Neural progenitor cell (in vitro differentiated cells): ENCODE results near the gene TMEM63C. TPM values are rescaled to one million over a fixed set of nuclear protein-coding genes. Genes with fewer than 3 reads are reported as not detected.

ENCODE experiments used
- DNase-seq: peaks from one replicate; pipeline ENCODE4 v3.0.0-alpha.2; 2016; ENCODE audit warnings: low spot score
- H2AFZ ChIP-seq: fragments of 200-600 bp; sonication (generic); replicated peaks from 2 replicates; pipeline ENCODE4 v1.6.1; 2016; ENCODE audit warnings: antibody characterized with exemption
- H3F3A ChIP-seq: fragments of 200-600 bp; sonication (generic); 2 replicates; pipeline ENCODE4 v1.6.1; 2016; ENCODE audit warnings: antibody characterized with exemption, low read depth
- H3K27ac ChIP-seq: fragments of 200-600 bp; sonication (generic); 2 replicates; pipeline ENCODE4 v1.5.1; 2016; ENCODE audit warnings: mild to moderate bottlenecking
- H3K27me3 ChIP-seq: fragments of 200-600 bp; sonication (generic); 2 replicates; pipeline ENCODE4 v1.6.1; 2016; ENCODE audit warnings: mild to moderate bottlenecking, moderate library complexity
- H3K36me3 ChIP-seq: fragments of 200-600 bp; sonication (generic); 2 replicates; pipeline ENCODE4 v1.5.1; 2016
- H3K4me1 ChIP-seq: fragments of 200-600 bp; sonication (generic); 2 replicates; pipeline ENCODE4 v1.6.1; 2016; ENCODE audit warnings: mixed run types
- H3K4me2 ChIP-seq: fragments of 200-600 bp; sonication (generic); 2 replicates; pipeline ENCODE4 v1.6.1; 2016
- H3K4me3 ChIP-seq: fragments of 200-600 bp; sonication (generic); 2 replicates; pipeline ENCODE4 v1.5.1; 2016
- H3K79me2 ChIP-seq: fragments of 200-600 bp; sonication (generic); 2 replicates; pipeline ENCODE4 v1.6.1; 2016; ENCODE audit warnings: low read depth
- H3K9ac ChIP-seq: fragments of 200-600 bp; sonication (generic); 2 replicates; pipeline ENCODE4 v1.6.1; 2016
- H3K9me3 ChIP-seq: fragments of 200-600 bp; sonication (generic); 2 replicates; pipeline ENCODE4 v1.5.1; 2016; ENCODE audit warnings: low read depth
- H4K20me1 ChIP-seq: fragments of 200-600 bp; sonication (generic); 2 replicates; pipeline ENCODE4 v1.6.1; 2016; ENCODE audit warnings: low read depth
- H3K27ac Mint-ChIP-seq: 3 replicates; pipeline ENCODE4 v1.8.0; 2021; ENCODE audit warnings: mixed read lengths
- H3K27me3 Mint-ChIP-seq: 2 replicates; pipeline ENCODE4 v1.8.0; 2022; ENCODE audit warnings: low read depth, mild to moderate bottlenecking, inconsistent platforms, moderate library complexity, mixed read lengths; ENCODE audit not compliant: insufficient read depth
- H3K36me3 Mint-ChIP-seq: 3 replicates; pipeline ENCODE4 v1.8.0; 2021; ENCODE audit warnings: mixed read lengths
- H3K4me1 Mint-ChIP-seq: 3 replicates; pipeline ENCODE4 v1.8.0; 2021; ENCODE audit warnings: mixed read lengths
- H3K4me3 Mint-ChIP-seq: 3 replicates; pipeline ENCODE4 v1.8.0; 2021; ENCODE audit warnings: mild to moderate bottlenecking, moderate library complexity, mixed read lengths
- H3K9me3 Mint-ChIP-seq: 3 replicates; pipeline ENCODE4 v1.8.0; 2020; ENCODE audit warnings: mixed read lengths
- CTCF ChIP-seq: fragments of 200-600 bp; sonication (generic); IDR thresholded peaks from 2 replicates; pipeline ENCODE4 v1.5.1; 2017; ENCODE audit warnings: antibody characterized with exemption, mild to moderate bottlenecking
- EZH2 ChIP-seq: fragments of 200-600 bp; sonication (generic); IDR thresholded peaks from 2 replicates; pipeline ENCODE4 v1.6.1; 2017; ENCODE audit warnings: antibody characterized with exemption, mild to moderate bottlenecking, moderate library complexity
- EZH2phosphoT487 ChIP-seq: fragments of 200-600 bp; sonication (generic); IDR thresholded peaks from 2 replicates; pipeline ENCODE4 v1.6.1; 2017; ENCODE audit warnings: antibody characterized with exemption
- total RNA-seq: library from RNA; depleted of rRNA; stranded (reverse); fragments of >200 nt; gene quantifications from 2 replicates; pipeline ENCODE4 v1.2.3, GENCODE V29; 2015; ENCODE audit warnings: low replicate concordance

TMEM63C gene
- total RNA-seq, 1 donor from 2014 or later = 1.5 TPM

- Mint-ChIP-seq H3K4me3 (no peak overlapping the region), H3K27me3 (peaks cover 8% of the 10 kb centered on the region), H3K36me3 (no peaks in the 10 kb centered on the region), H3K27ac (no peak overlapping the region), H3K9me3 (peaks cover 3% of the 10 kb centered on the region), H3K4me1 (peaks cover 3% of the 10 kb centered on the region)
- TF ChIP-seq CTCF (no peak), EZH2phosphoT487 (no peak), EZH2 (no peak)
- Histone ChIP-seq H3K9ac (no peak overlapping the region), H3K4me2 (no peak overlapping the region), H3K27me3 (no peaks in the 10 kb centered on the region), H3K9me3 (no peaks in the 10 kb centered on the region), H3K4me1 (no peaks in the 10 kb centered on the region), H3K27ac (no peak overlapping the region), H3K36me3 (no peaks in the 10 kb centered on the region), H2AFZ (no peak overlapping the region), H3F3A (no peaks in the 10 kb centered on the region), H4K20me1 (no peaks in the 10 kb centered on the region), H3K4me3 (no peak overlapping the region), H3K79me2 (no peaks in the 10 kb centered on the region)
- no peak for DNase-seq
Observed at GRCh38 chr14:77251870-77252269, 70.3 kb downstream of the TMEM63C start.

GRCh38 chr14:77253333-77254190 is 72.0 kb downstream of the TMEM63C start:
- Histone ChIP-seq H3K79me2 (no peaks in the 10 kb centered on the region), H3F3A (no peaks in the 10 kb centered on the region), H4K20me1 (no peaks in the 10 kb centered on the region), H3K27ac (no peak overlapping the region), H3K4me2 (no peak overlapping the region), H2AFZ (no peak overlapping the region), H3K4me3 (no peak overlapping the region), H3K4me1 (no peaks in the 10 kb centered on the region), H3K9me3 (no peaks in the 10 kb centered on the region), H3K36me3 (no peaks in the 10 kb centered on the region), H3K9ac (no peak overlapping the region), H3K27me3 (no peaks in the 10 kb centered on the region)
- DNase-seq = no peak
- H3K9me3 Mint-ChIP-seq = peaks cover 3% of the 10 kb centered on the region
- peaks cover 8% of the 10 kb centered on the region for H3K27me3 Mint-ChIP-seq
- H3K4me3 Mint-ChIP-seq = no peak overlapping the region
- no peak for TF ChIP-seq CTCF
- TF ChIP-seq EZH2 = no peak
- TF ChIP-seq EZH2phosphoT487 = no peak
- H3K36me3 Mint-ChIP-seq = no peaks in the 10 kb centered on the region
- peaks cover 3% of the 10 kb centered on the region for H3K4me1 Mint-ChIP-seq
- H3K27ac Mint-ChIP-seq = no peak overlapping the region

- Histone ChIP-seq H3K4me2 (no peak overlapping the region), H3K79me2 (no peaks in the 10 kb centered on the region), H3F3A (no peaks in the 10 kb centered on the region), H3K27me3 (no peaks in the 10 kb centered on the region), H2AFZ (no peak overlapping the region), H3K9ac (no peak overlapping the region), H3K36me3 (no peaks in the 10 kb centered on the region), H3K4me1 (no peaks in the 10 kb centered on the region), H3K9me3 (no peaks in the 10 kb centered on the region), H3K4me3 (no peak overlapping the region), H4K20me1 (no peaks in the 10 kb centered on the region), H3K27ac (no peak overlapping the region)
- H3K4me1 Mint-ChIP-seq = no peaks in the 10 kb centered on the region
- TF ChIP-seq EZH2 (no peak), CTCF (no peak), EZH2phosphoT487 (no peak)
- no peak for DNase-seq
- H3K27ac Mint-ChIP-seq = no peak overlapping the region
- no peak overlapping the region for H3K4me3 Mint-ChIP-seq
- peaks cover 3% of the 10 kb centered on the region for H3K9me3 Mint-ChIP-seq
- peaks cover 10% of the 10 kb centered on the region for H3K27me3 Mint-ChIP-seq
- H3K36me3 Mint-ChIP-seq = no peaks in the 10 kb centered on the region
Observed at GRCh38 chr14:77256694-77257093, 75.1 kb downstream of the TMEM63C start.
